CD14-positive monocyte (primary cell): ENCODE data around the gene YJU2. TPM values are rescaled to one million over a fixed set of nuclear protein-coding genes. Genes with fewer than 3 reads are reported as not detected.

ENCODE experiments used
- DNase-seq, 3 donors: peaks; one replicate each; pipeline ENCODE4 v3.0.0-alpha.2; 2011 to 2022
- H2AFZ ChIP-seq: 2 replicates; pipeline ENCODE4 v1.6.0; 2012; ENCODE audit warnings: mild to moderate bottlenecking, low read depth, low read length, inconsistent platforms; ENCODE audit not compliant: insufficient read depth, poor library complexity, severe bottlenecking
- H3K27ac ChIP-seq, 2 donors: 1 replicate in 1 of 2; 2 replicates in 1 of 2; pipeline ENCODE4 v1.5.1; 2012 to 2013; ENCODE audit warnings: low read length in 2 of 2, control low read depth in 1 of 2, inconsistent platforms in 1 of 2, low read depth in 1 of 2, mild to moderate bottlenecking in 1 of 2
- H3K27me3 ChIP-seq, 2 donors: one replicate each; pipeline versions ENCODE4 v1.6.0 to v1.6.1; 2011 to 2013; ENCODE audit warnings: low read length in 2 of 2; ENCODE audit not compliant: control insufficient read depth in 2 of 2, insufficient read depth in 2 of 2
- H3K36me3 ChIP-seq, 2 donors: replicated peaks in 1 of 2; 1 replicate in 1 of 2; 2 replicates in 1 of 2; pipeline versions ENCODE4 v1.5.1 to v1.6.1; 2012 to 2013; ENCODE audit warnings: low read length in 2 of 2, control low read depth in 1 of 2, inconsistent platforms in 1 of 2, mild to moderate bottlenecking in 1 of 2; ENCODE audit not compliant: insufficient read depth in 2 of 2, control insufficient read depth in 1 of 2
- H3K4me1 ChIP-seq, 2 donors: 1 replicate in 1 of 2; 2 replicates in 1 of 2; pipeline versions ENCODE4 v1.5.1 to v1.6.1; 2012 to 2013; ENCODE audit warnings: low read length in 2 of 2, control low read depth in 1 of 2, inconsistent platforms in 1 of 2, mild to moderate bottlenecking in 1 of 2, moderate library complexity in 1 of 2; ENCODE audit not compliant: insufficient read depth in 2 of 2, control insufficient read depth in 1 of 2
- H3K4me2 ChIP-seq: replicated peaks from 2 replicates; pipeline ENCODE3; 2012; ENCODE audit warnings: low read length, moderate library complexity, mild to moderate bottlenecking; ENCODE audit not compliant: poor library complexity, severe bottlenecking; ENCODE audit errors: extremely low read depth
- H3K4me3 ChIP-seq, 3 experiments: fragments of 200-600 bp in 1 of 3; sonication (generic) in 1 of 3; replicated peaks in 1 of 3; 1 replicate in 2 of 3; 2 replicates in 1 of 3; pipeline ENCODE4 v1.5.1; 2011 to 2013; ENCODE audit warnings: low read length in 3 of 3, mild to moderate bottlenecking in 3 of 3, control low read depth in 2 of 3, low read depth in 2 of 3, inconsistent platforms in 1 of 3, moderate library complexity in 1 of 3
- H3K79me2 ChIP-seq: 2 replicates; pipeline ENCODE4 v1.6.0; 2012; ENCODE audit warnings: mild to moderate bottlenecking, control low read depth, inconsistent platforms, low read length, moderate library complexity; ENCODE audit not compliant: insufficient read depth
- H3K9ac ChIP-seq: 2 replicates; pipeline ENCODE4 v1.6.0; 2017; ENCODE audit warnings: low read length, mild to moderate bottlenecking; ENCODE audit not compliant: insufficient read depth, poor library complexity, severe bottlenecking
- H3K9me3 ChIP-seq, 2 donors: replicated peaks in 1 of 2; 1 replicate in 1 of 2; 2 replicates in 1 of 2; pipeline versions ENCODE4 v1.5.1 to v1.6.1; 2012 to 2013; ENCODE audit warnings: low read length in 2 of 2, control low read depth in 1 of 2; ENCODE audit not compliant: control insufficient read depth in 1 of 2, insufficient read depth in 1 of 2
- H4K20me1 ChIP-seq: 2 replicates; pipeline ENCODE4 v1.6.0; 2012; ENCODE audit warnings: mild to moderate bottlenecking, low read length, control low read depth, moderate library complexity; ENCODE audit not compliant: insufficient read depth
- H3K27ac Mint-ChIP-seq, 7 donors: one replicate each; pipeline ENCODE4 v1.8.0; 2020; ENCODE audit warnings: mild to moderate bottlenecking in 7 of 7, mixed read lengths in 7 of 7, moderate library complexity in 6 of 7, inconsistent platforms in 2 of 7
- H3K27me3 Mint-ChIP-seq, 3 donors: one replicate each; pipeline ENCODE4 v1.8.0; 2021 to 2022; ENCODE audit warnings: low read depth in 3 of 3, mild to moderate bottlenecking in 3 of 3, mixed read lengths in 3 of 3, moderate library complexity in 3 of 3, inconsistent platforms in 1 of 3
- H3K36me3 Mint-ChIP-seq, 2 donors: one replicate each; pipeline ENCODE4 v1.8.0; 2020; ENCODE audit warnings: mixed read lengths in 2 of 2, inconsistent platforms in 1 of 2, mild to moderate bottlenecking in 1 of 2
- H3K4me1 Mint-ChIP-seq: one replicate; pipeline ENCODE4 v1.8.0; 2020; ENCODE audit warnings: mild to moderate bottlenecking, mixed read lengths
- H3K4me3 Mint-ChIP-seq, 2 donors: one replicate each; pipeline ENCODE4 v1.8.0; 2020; ENCODE audit warnings: mild to moderate bottlenecking in 2 of 2, mixed read lengths in 2 of 2, moderate library complexity in 1 of 2
- H3K9me3 Mint-ChIP-seq, 7 donors: one replicate each; pipeline ENCODE4 v1.8.0; 2020 to 2022; ENCODE audit warnings: mixed read lengths in 7 of 7, mild to moderate bottlenecking in 6 of 7, moderate library complexity in 6 of 7, inconsistent platforms in 2 of 7
- whole genome bisulfite sequencing: methylation state at CpG from one replicate; pipeline ENCODE4 v1.1.5; 2013; ENCODE audit warnings: missing lambda C conversion rate; ENCODE audit not compliant: insufficient coverage; 5-methylcytosine and 5-hydroxymethylcytosine counted together
- intact Hi-C, 2 donors: fragments of 100-400 bp; cut with micrococcal nuclease; formaldehyde crosslinking; loops; one replicate each; pipeline versions ENCODE4 v1.15.0 to v1.15.1; 2023
- polyA plus RNA-seq, 3 donors: library from polyadenylated mRNA; depleted of rRNA in 1 of 3; unstranded in 2 of 3; stranded (reverse) in 1 of 3; fragments of 300-500 nt in 2 of 3; fragments of >200 nt in 1 of 3; fragmentation: Illumina TruSeq in 2 of 3; gene quantifications; 1 replicate in 2 of 3; 2 replicates in 1 of 3; pipeline ENCODE4 v1.2.3, GENCODE V29; 2012 to 2021
- TF ChIP-seq, protein P1 (sequence below): fragments of 200-600 bp; IDR thresholded peaks from one replicate; pipeline ENCODE4 v1.8.0; 2022; ENCODE audit warnings: antibody characterized with exemption, mild to moderate bottlenecking

Gene YJU2
- polyA plus RNA-seq, 3 donors: 8.6 to 19.3 (median 13.4) TPM

DNA sequence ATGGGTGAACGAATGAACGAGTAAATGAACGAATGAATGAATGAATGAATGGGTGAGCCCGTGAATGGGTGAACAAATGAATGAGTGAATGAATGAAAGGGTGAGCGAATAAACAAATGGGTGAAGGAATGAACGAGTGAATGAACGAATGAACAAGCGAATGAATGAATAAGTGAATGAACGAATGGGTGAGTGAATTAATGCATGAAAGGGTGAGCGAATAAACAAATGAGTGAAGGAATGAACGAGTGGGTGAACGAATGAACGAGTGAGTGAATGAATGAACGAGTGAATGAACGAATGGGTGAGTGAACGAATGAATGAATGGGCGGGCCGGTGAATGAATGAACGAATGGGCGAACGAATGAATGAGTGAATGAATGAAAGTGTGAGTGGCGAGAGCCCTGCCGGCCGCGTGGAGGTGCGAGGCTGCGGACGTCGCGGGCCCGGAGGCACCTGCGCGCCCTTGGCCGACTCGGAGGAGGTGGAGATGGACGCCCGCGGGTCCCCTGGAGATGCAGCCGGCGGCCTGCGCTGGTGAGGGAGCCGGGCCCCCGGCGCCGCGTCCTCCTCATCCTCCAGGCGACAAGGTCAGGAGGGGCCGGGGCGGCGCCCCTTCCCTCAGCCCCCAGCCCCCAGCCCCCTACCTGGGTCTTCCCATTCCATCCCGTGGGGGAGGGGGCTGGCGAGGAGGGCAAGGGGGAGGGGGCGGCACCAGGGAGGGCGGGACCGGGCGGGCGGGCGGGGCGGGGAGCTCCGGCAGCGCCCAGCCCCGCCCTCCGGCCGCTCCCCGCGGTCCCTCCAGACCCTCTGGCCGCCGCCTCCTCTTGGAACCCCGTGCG is 49.0 kb upstream of the YJU2 start:
- no peaks in the 10 kb centered on the region for H4K20me1 ChIP-seq
- no peaks in the 10 kb centered on the region for H3K4me1 ChIP-seq
- H3K27me3 Mint-ChIP-seq: peaks cover 20 to 48% (median 38%) of the 10 kb centered on the region in 3 donors
- no peak overlapping the region for H2AFZ ChIP-seq
- H3K9me3 ChIP-seq: peaks cover 0 to 11% of the 10 kb centered on the region in 2 donors
- intact Hi-C loops: no loop called here
- H3K9me3 Mint-ChIP-seq: peaks cover 8 to 14% (median 12%) of the 10 kb centered on the region in 7 donors
- 21% methylated on average over 52 of the region's 70 CpGs for WGBS
- peak overlapping the region in 1 of 2 donors; percentile 86 for H3K4me3 Mint-ChIP-seq
- H3K79me2 ChIP-seq: no peaks in the 10 kb centered on the region
- H3K27ac Mint-ChIP-seq: no peak overlapping the region
- H3K4me3 ChIP-seq: no peak overlapping the region
- H3K4me1 Mint-ChIP-seq: no peaks in the 10 kb centered on the region
- peaks cover 5 to 24% of the 10 kb centered on the region in 2 donors for H3K27me3 ChIP-seq
- H3K36me3 ChIP-seq: no peaks in the 10 kb centered on the region
- H3K36me3 Mint-ChIP-seq: peaks cover 7 to 8% of the 10 kb centered on the region in 2 donors
- no peak overlapping the region for H3K4me2 ChIP-seq
- TF ChIP-seq, protein P1, sequence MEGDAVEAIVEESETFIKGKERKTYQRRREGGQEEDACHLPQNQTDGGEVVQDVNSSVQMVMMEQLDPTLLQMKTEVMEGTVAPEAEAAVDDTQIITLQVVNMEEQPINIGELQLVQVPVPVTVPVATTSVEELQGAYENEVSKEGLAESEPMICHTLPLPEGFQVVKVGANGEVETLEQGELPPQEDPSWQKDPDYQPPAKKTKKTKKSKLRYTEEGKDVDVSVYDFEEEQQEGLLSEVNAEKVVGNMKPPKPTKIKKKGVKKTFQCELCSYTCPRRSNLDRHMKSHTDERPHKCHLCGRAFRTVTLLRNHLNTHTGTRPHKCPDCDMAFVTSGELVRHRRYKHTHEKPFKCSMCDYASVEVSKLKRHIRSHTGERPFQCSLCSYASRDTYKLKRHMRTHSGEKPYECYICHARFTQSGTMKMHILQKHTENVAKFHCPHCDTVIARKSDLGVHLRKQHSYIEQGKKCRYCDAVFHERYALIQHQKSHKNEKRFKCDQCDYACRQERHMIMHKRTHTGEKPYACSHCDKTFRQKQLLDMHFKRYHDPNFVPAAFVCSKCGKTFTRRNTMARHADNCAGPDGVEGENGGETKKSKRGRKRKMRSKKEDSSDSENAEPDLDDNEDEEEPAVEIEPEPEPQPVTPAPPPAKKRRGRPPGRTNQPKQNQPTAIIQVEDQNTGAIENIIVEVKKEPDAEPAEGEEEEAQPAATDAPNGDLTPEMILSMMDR: no peak
- DNase-seq: no peak
- H3K27ac ChIP-seq: no peak overlapping the region
- no peak overlapping the region for H3K9ac ChIP-seq

DNA sequence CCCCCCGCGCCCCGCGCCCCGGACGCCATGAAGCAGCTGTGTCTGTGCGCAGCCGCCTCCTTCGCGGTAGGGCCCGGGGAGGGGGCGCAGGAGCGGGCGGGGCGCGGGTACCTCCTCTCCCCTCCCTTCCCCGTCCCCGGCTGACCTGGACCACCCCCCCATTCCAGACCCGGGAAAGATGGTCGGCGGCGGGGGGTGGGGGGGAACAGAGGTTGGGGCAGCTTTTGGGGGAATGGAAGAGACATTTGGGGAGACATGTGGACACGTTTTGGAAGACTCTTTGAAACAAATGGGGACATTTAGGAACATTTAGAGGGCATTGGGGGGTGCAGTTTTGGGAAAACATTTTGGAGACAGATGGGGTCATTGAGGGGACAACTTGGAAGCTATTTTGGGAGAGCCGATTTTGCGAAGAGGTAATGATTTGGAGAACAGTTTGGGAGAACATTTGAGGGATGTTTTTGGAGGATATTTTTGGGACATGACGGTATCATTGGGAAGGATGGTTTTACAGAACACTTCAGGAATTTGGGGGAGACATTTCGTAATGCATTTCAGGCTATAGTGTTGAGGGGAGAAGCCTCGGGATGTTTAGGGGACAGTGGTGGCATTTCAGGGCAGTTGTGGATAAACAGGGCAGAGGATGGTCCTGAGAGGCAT is 48.3 kb upstream of the YJU2 start:
- Histone ChIP-seq H3K4me2 (no peak overlapping the region), H3K9me3 (peaks cover 0 to 11% of the 10 kb centered on the region in 2 donors), H3K79me2 (no peaks in the 10 kb centered on the region), H4K20me1 (no peaks in the 10 kb centered on the region), H3K4me3 (no peak overlapping the region), H3K9ac (no peak overlapping the region), H3K27ac (no peak overlapping the region), H3K4me1 (no peaks in the 10 kb centered on the region), H3K27me3 (peaks cover 5 to 24% of the 10 kb centered on the region in 2 donors), H3K36me3 (no peaks in the 10 kb centered on the region), H2AFZ (no peak overlapping the region)
- H3K4me1 Mint-ChIP-seq: no peaks in the 10 kb centered on the region
- 17% methylated on average over 14 of the region's 28 CpGs for WGBS
- DNase-seq: no peak
- intact Hi-C loops: no loop called here
- peak overlapping the region in 1 of 2 donors; percentile 50 for H3K4me3 Mint-ChIP-seq
- H3K27me3 Mint-ChIP-seq: peaks cover 18 to 43% (median 35%) of the 10 kb centered on the region in 3 donors
- peaks cover 7 to 8% of the 10 kb centered on the region in 2 donors for H3K36me3 Mint-ChIP-seq
- TF ChIP-seq, protein P1: no peak
- peaks cover 8 to 14% (median 12%) of the 10 kb centered on the region in 7 donors for H3K9me3 Mint-ChIP-seq
- no peak overlapping the region for H3K27ac Mint-ChIP-seq
